NCI-H1092 treated with DMSO at 0.1 percent for 48 hours (cell line): ENCODE data around the gene AKR7A2.

Experiments used
- DNase-seq: peaks from one replicate; lab custom pipeline; 2025; lab: John Stamatoyannopoulos, UW

AKR7A2 gene

DNA sequence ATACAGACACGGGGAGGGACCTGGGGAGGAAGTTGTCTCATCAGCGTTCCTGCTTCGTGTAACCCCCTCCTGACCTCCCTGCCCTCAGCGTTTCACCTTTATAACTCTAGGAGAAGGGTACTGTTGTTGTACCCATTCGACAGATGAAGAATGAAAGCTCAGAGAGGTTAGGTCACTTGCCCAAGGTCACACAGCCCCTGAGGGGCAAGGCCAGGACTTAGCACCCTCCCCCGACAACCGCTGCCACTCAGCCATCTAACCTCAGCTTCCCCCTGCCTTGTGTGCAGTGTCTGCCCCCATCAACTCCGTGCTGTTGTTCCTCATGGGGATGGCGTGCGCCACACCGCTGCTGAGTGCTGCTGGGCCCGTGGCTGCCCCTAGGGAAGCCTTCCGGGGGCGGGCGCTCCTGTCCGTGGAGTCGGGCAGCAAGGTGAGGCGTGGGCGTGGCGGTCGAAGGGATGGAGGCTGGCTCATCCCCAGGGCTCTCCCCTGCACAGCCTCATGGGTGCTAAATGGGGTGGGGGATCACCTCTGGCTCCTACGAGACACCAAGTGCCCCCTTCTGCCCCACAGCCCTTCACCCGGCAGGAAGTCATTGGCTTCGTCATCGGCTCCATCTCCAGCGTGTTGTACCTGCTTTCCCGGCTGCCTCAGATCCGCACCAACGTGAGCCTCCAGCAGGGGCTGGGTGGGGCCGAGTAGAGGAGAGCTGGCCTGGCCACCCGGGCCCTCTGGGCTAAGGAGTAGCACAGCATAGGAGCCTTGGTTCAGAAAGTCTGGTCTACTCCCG is 14.2 kb upstream of the AKR7A2 start:
- no peak for DNase-seq

DNA sequence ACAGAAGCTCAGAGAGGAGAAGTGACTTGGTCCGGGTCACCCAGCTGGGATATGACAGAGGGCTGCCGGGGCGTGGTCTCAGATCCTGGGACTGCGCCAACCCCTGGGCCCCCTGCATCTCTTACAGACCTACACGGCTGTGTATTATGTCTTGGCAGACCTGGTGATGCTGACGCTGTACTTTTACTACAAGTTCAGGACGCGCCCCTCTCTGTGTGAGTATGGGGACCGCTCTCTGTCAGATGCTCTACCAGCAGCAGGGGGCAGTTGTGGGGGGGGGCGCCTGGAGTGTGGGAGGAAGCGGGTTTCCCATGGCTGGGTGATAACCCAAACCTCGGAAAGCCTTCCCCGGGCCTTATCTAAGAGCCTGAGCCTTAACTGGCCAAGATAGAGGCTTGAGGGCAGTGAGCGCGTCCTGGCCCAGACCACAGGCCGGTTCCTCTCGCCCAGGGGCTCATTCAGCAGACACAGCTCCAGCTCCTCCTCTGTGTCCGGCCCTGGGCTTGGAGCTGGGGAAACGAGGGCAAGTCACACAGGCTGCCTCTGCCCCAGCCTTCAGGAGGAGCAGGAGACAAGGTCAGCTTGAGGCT is 13.5 kb upstream of the AKR7A2 start:
- DNase-seq, result no peak

DNA sequence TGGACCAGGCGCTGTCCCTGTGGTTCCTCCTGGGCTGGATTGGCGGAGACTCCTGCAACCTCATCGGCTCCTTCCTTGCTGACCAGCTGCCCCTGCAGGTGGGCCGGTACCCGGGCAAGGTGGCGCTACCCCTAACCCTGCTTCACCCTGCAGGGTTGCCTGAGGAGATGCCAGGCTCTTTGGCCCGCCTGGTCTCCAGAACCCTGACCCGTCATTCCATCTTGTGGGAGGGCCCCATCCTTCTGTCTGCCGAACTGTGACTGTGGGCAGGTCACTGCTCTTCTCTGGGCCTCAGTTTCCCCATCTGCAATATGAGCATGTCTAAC is 12.7 kb upstream of the AKR7A2 start:
- DNase-seq, result no peak

DNA sequence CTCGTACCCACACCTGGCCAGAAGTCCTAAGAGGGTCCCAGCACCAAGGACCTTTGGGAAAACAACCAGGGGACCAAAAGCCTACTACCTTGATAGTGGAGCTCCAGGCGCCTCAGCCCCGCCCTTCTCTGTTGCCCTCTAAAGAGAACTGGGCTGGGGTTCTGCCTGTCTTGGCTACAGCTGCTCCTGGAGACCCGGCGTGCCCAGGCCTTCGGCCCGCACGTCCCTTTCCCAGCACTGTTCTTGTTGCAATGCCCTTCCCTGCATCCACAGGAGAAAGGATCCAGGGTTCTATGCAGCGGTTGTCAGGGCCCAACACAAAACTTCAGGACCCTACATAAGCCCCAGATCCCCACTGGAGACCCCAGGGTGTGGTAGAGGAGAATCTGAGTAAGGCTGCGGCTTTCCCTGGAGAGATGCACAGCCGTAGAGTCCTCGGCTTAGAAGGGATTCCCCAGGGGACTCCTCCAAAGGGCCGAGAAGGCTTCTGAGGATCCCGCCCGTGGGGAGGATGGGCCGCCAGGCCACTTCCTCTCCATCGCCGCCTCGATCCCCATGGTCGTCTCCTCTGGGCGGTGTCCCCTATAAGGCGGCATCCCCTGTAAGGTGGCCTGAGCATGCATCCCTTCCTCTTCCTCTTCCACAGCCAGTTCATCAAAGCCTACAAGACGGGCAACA is 12.2 kb upstream of the AKR7A2 start:
- DNase-seq, result no peak

DNA sequence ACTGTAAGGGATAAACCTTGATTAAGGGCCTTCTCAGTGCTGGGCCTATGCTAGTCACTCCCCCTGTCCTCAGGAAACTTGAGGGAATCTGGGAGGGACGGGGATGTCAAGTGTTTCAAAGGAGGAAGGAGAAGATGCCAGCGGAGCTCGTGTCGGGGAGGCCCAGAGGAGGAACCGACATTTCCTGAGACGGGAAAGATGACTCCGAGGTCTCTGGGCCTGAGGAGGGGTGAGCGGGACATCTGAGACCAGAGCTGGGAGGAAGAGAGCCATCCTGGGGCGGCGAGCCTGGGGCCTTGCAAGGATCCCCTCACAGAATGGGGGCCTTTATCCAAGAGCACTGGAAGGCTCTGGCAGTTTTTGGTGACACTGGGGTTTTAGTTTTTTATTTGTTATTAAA is 10.5 kb upstream of the AKR7A2 start:
- DNase-seq, result no peak

DNA sequence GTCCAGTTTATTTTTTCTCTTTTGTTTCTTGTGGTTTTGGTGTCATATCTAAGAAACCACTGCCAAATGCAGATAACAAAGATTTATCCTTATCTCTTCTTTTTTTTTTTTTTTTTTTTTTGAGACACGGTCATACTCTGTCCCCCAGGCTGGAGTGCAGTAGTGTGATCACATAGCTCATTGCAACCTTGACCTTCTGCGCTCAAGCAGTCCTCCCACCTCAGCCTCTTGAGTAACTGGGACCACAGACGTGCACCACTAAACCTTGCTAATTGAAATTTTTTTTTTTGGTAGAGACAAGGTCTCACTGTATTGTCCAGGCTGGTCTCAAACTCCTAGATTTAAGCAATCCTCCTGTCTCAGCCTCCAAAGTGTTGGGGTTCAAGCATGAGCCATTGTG is 9.1 kb upstream of the AKR7A2 start:
- DNase-seq, result no peak

DNA sequence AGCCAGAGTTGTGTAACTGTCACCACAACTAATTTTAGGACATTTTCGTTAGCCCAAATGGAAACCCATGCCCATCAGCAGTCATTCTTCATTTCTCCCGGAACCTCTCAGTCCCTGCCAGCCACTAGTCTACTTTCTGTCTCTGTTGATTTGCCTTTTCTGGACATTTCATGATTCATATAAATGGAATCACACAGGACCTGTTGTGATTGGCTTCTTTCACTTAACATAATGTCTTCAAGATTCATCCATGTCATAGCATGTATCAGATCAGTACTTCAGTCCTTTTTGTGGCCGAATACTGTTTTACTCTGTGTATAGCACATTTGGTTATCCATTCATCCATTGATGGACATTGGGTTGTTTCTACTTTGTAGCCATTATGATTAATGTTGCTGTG is 7.3 kb upstream of the AKR7A2 start:
- no peak for DNase-seq

DNA sequence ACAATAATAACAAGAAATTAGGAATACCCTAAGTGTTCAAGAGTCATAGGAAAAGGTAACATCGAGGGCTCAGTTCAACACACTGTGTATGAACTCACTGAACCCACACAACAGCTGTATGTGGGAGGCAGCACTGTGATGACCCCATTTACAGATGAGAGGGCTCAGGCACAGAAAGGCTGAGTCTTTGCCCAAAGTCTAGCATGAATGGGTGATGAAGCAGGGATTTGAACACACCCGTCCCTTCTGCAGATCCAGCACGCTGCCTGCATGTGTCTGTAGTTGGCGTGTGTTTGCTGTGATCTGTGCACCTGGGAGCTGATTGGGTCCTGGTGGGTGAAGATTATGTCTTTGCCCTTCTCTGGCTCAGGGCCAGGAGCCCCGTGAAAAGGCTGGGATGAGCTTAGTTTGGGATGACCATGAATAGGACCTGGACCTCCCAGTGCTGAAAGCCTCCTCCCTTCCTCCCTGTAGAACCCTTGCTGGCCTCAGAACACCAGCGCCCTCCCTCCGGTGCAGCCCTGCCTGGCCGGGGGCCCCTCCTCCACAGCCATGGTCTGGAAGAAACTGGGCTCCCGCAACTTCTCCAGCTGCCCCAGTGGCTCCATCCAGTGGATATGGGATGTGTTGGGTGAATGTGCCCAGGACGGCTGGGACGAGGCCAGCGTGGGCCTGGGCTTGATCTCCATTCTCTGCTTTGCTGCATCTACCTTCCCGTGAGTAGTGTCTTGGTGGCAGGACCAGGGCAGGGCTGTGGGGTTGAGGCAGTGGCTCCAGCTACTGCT is 5.4 kb upstream of the AKR7A2 start:
- no peak for DNase-seq

DNA sequence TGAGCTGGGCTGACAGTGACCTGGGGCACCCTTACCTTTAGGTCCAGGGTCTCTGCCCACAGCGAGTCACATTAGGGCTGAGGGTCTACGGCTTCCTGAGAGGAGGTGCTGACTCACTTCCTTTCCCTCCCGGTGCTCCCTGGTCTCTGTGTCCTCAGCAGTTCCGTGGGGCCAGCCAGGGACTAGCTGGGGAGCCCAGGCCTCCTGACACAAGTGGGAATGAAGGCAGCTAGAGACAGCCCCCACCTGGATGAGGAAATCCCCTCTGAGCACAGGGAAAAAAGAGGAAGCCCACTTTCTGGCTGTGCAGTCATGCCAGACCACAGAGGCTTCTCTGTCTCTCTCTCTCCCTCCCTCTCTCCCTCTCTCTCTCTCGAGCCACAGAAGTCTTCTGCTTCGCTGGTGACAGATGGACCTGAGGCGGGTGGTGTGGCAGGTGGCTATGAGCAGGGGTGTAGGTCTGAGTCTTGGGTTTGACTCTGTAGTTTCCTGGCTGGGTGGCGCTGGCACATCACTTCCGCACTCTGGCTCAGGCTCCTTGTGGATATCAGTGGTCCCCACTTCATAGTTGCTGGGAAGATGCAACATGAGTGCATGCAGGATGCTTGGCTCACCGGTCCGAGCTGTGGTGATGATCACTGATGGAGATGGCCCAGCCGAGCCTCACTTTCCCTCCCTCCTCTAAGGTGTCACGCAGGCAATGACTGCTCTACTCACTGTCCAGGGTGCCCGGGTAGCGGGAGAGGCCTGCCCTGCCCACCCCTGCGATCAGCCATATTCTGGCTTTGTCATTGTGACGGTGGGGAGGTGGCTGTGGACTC is 3.6 kb upstream of the AKR7A2 start:
- DNase-seq, result no peak

DNA sequence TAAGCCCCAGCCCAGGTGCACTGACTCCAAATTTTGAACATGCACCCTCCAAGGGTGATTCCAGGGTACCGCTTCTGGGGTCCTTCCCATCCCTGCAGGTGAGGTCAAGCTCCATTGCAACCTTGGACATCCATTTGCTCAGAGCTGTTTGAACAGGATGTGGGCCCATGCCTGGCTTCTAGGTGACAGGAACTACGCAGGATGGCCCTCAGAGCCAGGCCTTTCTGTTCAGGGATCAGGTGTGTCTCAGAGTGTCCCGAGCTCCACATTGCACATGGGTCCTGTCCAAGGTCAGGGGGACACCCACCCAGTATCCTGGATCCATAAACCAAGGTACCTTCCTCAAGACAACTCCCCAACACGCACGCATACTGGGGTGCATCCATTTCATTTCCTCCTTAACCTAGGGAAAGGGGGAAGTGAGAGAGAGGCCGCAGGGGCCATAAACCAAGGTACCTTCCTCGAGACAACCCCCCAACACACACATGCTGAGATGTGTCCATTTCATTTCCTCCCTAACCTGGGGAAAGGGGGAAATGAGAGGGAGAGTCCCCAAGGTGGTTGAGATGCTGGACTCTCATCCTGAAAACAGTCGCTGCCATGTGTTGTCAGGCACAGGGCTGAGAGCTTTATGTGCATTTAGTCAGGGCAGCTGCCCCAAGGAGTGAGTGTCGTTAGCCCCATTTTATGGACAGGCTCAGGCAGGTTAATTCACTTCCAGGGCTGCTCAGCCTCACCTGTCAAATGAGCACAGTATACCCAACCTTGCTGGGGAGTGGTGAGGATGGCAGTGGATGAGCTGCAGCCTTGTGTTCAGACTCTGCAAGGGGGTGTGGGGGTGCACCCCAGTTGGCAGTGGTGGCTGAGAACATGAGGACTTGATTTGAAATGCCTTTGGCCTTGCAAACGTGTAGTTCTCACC is 2.3 kb upstream of the AKR7A2 start:
- DNase-seq, result no peak

DNA sequence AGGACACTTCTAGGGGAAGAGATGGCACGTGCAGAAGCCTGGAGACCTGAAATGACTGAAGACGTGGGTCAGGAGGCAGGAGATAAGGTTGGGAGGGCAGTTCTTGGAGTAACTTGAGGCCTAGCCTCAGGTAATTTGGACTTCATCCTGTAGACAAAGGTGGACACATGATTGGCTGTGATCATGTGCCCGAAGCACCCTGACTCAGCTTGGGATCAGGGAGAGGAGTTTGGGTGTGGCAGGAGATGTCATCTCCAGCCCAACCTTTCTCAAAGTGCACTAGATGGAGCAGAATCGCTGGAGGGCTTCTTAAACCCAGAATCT is 1.7 kb upstream of the AKR7A2 start:
- no peak for DNase-seq

DNA sequence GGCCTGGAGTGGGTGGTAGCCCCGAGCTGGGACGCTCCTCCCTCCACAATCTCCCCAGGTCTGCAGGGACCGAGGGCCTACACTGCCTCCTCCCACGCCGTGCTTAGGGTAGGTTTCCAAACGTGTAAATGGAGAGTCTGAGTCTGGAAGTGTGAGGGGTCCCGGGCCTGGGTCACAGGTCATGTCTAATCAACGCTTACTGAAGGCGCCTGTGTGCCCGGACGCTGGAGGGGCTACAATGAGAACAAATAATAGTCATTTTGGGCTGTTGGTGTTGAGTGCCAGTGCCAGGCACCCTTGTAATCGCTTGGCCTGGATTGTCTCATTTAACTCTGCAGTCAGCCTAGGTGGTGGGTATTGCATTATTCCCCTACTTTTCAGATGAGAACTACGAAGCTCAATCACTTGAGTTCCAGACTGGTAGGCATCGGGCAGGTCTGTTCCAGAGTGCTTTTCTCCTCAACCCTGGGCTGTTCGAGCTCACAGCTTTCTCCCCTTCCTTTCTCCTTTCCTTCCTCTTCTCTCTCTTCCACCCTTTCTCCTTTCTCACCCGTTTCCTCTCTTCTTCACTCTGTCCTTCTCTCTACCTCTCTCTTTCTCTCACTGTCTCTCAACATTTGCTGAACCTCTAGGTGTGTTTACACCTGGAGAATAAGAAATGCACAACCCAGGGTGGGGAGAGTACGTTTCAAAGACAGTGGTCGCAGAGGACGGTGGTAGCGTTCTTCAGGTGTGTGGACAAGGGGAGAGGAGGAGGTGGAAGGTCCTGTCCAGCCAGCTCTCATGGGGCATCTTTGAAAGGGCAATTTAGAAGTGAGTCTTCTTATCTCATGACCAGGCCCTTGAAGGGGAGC is 1.1 kb upstream of the AKR7A2 start:
- DNase-seq, result no peak

DNA sequence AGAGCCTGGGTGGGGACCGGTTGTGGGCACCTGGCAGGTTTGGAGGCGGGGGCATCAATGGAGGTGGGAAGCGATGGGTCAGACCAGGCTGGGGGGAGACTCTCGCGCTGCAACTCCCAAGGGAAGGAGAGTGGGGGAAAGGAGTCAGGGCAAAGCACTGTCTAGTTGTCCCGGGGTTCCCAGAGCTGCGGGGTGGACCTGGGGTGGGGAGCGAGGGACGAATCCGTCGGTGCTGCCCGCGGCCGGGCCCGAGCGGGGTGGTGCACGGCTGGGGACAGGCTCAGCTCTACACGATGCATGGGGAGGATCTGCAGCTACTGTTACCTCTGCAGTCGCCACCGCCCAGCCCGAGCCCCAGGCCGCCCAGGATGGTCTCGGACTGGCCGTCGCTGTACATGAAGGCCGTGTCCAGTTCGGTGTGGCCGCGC is 427 bp downstream of the AKR7A2 start:
- DNase-seq, result peak; percentile 60

DNA sequence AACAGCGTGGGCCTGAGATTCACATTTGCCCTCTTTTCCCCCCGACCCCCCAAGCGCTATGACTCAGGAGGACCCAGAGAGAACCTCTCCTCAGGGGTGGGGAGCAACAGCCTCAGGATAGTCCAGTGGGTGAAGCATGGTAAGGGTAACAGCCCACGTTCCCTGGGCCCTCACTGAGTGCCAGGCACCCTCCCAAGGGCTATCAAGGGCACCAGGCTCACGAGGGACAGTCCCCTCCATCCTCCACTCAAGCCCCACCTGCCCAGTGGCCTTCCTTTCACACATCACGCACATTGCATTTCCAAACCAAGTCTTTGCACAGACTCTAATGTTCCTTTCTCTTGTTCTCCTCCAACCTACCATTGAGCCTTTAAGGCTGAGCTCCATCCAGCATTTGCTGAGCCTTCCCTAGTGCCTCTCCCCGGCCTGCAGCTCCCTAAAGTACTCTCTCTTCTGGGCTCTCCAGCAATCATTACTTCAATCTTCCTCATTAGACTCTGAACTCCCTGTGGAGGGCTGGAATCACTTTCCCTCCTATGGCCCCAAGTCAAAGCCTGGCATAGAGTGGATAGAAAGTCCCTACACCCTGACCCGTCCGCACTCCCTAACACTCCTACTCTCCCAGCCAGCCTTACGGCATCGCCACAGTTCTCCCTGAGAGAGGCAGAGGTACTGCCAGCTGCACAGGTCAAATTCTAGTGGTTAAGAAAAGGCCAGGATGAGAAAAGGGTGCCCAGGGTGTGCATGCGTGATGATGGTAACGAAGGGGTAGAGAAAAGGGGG is 1.0 kb downstream of the AKR7A2 start:
- peak; percentile 52 for DNase-seq

DNA sequence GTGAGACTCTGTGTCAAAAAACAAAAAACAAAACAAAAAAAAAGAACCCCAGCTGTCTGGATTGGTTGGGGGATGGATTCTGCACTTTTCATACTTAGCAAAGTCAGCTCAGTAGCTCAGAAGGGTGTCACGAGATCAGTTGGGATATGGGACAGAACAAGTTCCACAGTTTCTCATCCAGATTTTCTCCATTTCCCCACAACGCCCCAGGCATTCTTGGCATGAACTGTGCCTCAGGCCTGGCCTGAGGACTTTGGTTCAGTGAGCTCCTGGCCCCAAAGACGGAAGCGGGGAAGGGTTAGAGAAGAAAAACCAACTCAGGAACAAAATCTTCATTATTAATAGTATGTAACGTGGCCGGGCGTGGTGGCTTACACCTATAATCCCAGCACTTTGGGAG is 1.9 kb downstream of the AKR7A2 start:
- DNase-seq, result no peak

DNA sequence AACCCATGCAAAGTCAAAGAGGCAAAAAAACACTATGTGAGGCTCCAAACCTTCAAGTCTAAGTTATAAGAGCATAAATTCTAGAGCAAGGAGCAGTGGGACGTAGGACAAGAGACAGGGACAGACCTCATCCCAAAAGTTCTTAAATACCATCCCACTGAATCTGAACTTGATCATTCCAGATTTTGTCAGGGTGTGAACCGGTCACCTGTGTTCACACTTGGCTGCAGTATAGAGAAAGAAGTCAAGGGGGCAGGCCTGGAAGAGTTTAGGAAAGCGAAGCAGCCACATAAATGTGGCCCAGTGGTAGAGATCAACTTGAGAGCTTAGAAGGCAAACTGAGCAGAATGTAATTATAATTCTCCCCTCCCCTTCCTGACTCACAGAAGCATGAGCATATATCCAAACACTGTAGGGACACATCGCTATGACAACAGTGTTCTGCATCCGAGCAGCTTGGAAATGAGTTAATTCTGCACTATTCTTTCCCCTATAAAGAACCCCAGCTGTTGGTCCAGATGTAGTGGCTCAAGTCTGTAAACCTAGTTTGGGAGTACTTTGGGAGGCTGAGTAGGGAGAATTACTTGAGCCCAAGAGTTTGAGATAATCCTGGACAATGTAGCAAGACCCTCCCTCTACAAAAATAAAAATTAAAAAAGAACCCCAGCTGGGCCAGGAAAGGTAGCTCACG is 2.7 kb downstream of the AKR7A2 start:
- DNase-seq, result no peak

DNA sequence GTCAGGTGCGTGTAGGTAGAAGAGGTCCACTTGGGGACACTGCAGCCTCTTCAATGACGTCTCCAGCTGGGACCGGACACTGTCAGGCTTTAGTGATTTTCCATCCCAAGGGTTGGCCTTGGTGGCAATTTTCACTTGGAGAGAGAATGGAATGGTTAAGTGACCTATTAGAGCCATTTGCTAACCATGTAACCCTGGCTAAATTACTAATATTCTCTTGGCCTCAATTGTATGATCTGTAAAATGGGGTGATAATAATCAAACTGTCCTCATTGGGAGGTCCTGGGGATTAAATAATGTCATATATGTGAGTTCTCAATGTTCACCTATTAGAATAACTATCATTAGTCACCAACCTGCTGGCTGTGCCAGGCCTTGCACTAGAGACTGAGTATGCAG is 3.4 kb downstream of the AKR7A2 start:
- DNase-seq, result no peak

DNA sequence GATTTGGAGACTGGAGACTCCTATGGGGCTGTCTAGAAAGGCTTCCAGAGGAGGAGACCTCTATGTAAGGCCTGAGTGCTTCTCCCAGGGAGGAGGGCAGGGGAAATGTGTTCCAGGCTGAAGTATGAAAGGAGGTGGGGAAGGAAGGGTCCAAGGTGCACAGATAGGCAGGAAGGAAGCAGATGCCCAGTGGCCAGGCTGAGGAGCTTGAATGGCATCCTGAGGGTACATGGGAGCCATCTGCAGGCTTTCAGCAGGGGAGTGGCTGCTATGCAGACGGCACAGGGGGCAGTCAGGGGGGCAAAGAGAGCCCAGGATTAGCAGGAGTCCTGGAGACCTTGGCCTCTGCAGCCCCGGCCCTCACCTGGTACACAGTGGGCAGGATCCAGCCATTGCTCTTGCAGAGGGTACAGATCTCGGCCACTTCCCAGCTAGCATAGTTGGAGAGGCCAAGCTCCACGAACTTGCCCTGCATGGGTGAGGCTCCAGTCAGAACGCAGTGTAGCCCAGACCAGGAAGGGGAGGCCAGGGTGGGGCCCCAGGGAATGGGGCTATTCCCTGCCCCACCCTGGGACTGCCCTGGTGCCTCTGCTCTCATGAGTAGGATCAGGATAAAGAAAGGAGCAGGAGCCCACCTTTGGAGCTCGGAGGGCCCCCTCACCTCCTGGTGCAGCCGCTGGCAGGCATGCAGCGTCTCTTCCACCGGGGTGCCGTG is 4.0 kb downstream of the AKR7A2 start:
- no peak for DNase-seq
